DND-41 (cell line): Measurements from ENCODE around the gene SLC22A3.

Experiments used
- ATAC-seq: fragments of 200-7000 bp; cut with Tn5 transposase; 3 replicates; pipeline ENCODE4 v1.9.1; 2021; ENCODE audit warnings: low read depth; ENCODE audit not compliant: insufficient read depth
- DNase-seq: peaks from one replicate; pipeline ENCODE4 v3.0.0-alpha.2; 2020
- H2AFZ ChIP-seq: 2 replicates; pipeline ENCODE4 v1.6.0; 2012; ENCODE audit warnings: low read depth, low read length
- H3K27ac ChIP-seq: 2 replicates; pipeline ENCODE4 v1.5.1; 2012; ENCODE audit warnings: low read length, inconsistent platforms
- H3K27me3 ChIP-seq: fragments of 200-600 bp; sonication (generic); 2 replicates; pipeline ENCODE4 v1.6.0; 2012; ENCODE audit warnings: low read length, mild to moderate bottlenecking, inconsistent platforms; ENCODE audit not compliant: insufficient read depth, poor library complexity
- H3K36me3 ChIP-seq: 2 replicates; pipeline ENCODE4 v1.5.1; 2012; ENCODE audit warnings: low read length, inconsistent platforms; ENCODE audit not compliant: insufficient read depth
- H3K4me1 ChIP-seq: 2 replicates; pipeline ENCODE4 v1.5.1; 2012; ENCODE audit warnings: mild to moderate bottlenecking, low read length; ENCODE audit not compliant: insufficient read depth
- H3K4me2 ChIP-seq: 2 replicates; pipeline ENCODE4 v1.6.0; 2012; ENCODE audit warnings: mild to moderate bottlenecking, moderate library complexity, low read length, inconsistent platforms; ENCODE audit not compliant: insufficient read depth
- H3K4me3 ChIP-seq, 2 experiments: fragments of 200-600 bp in 1 of 2; shearing (Covaris generic) in 1 of 2; 2 replicates each; pipeline ENCODE4 v1.5.1; 2012 to 2016; ENCODE audit warnings: inconsistent platforms in 2 of 2, low read length in 2 of 2, mild to moderate bottlenecking in 2 of 2, low read depth in 1 of 2, moderate library complexity in 1 of 2
- H3K79me2 ChIP-seq: 2 replicates; pipeline ENCODE4 v1.6.0; 2012; ENCODE audit warnings: low read length, inconsistent platforms; ENCODE audit not compliant: insufficient read depth
- H3K9ac ChIP-seq: 2 replicates; pipeline ENCODE4 v1.6.0; 2012; ENCODE audit warnings: low read depth, mild to moderate bottlenecking, inconsistent platforms, low read length, moderate library complexity
- H3K9me3 ChIP-seq: 2 replicates; pipeline ENCODE4 v1.5.1; 2012; ENCODE audit warnings: low read length, moderate library complexity, mild to moderate bottlenecking, inconsistent platforms; ENCODE audit not compliant: insufficient read depth, severe bottlenecking
- H4K20me1 ChIP-seq: 2 replicates; pipeline ENCODE4 v1.6.0; 2012; ENCODE audit warnings: low read length; ENCODE audit not compliant: insufficient read depth
- EZH2 ChIP-seq: IDR thresholded peaks from 3 replicates; pipeline ENCODE4 v1.6.1; 2012; ENCODE audit warnings: borderline replicate concordance, low read depth, mild to moderate bottlenecking, moderate library complexity, low read length, inconsistent platforms; ENCODE audit not compliant: severe bottlenecking
- TF ChIP-seq, protein P1 (sequence below): IDR thresholded peaks from 2 replicates; pipeline ENCODE4 v1.5.1; 2012; ENCODE audit warnings: borderline replicate concordance, low read length, moderate library complexity, mild to moderate bottlenecking; ENCODE audit not compliant: poor library complexity, severe bottlenecking; ENCODE audit errors: extremely low read depth

The SLC22A3 gene

DNA sequence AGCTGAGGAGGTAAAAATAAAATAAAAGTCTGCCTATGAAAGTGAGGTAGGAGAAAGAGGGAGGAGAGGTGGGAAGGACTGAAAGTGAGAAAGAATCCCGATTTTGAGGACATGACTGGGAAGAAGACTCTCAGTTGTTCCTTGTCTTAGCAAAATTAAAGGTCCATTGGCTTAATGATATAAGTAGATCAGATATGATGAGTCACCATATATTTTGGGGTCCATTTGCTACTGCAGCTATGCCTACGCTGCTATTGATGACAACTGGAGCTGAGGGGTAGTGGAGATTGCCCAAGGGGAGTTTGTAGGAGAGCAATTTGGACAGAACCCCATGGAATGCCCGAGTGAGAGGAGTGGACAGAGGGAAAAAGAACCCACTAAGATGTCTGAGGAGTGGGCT, 15.1 kb upstream of the SLC22A3 start:
- Histone ChIP-seq H3K9ac (no peak overlapping the region), H4K20me1 (no peaks in the 10 kb centered on the region), H3K79me2 (no peaks in the 10 kb centered on the region)

DNA sequence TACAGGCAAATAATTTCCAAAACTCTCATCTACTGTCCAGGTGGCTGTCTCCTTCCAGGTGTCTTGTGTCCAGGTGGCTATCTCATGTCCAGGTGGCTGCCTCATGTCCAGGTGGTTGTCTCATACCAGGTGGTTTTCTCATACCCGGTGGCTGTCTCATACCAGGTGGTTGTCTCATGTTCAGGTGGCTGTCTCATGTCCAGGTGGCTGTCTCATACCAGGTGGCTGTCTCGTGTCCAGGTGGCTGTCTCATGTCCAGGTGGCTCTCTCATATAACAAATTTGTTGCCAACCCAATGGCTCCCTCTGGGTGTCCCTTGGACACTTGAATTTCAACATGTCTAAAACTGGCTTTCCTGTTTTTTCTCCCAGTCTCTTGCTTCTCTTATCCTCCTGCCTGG, 14.3 kb upstream of the SLC22A3 start:
- H3K36me3 ChIP-seq: no peaks in the 10 kb centered on the region
- no peak overlapping the region for H3K4me2 ChIP-seq
- no peak overlapping the region for H3K27ac ChIP-seq
- no peaks in the 10 kb centered on the region for H3K79me2 ChIP-seq
- peaks cover 12% of the 10 kb centered on the region for H3K27me3 ChIP-seq
- H3K9me3 ChIP-seq: no peaks in the 10 kb centered on the region
- DNase-seq: no peak
- no peak overlapping the region for H3K4me3 ChIP-seq
- H3K9ac ChIP-seq: no peak overlapping the region
- TF ChIP-seq, protein P1, sequence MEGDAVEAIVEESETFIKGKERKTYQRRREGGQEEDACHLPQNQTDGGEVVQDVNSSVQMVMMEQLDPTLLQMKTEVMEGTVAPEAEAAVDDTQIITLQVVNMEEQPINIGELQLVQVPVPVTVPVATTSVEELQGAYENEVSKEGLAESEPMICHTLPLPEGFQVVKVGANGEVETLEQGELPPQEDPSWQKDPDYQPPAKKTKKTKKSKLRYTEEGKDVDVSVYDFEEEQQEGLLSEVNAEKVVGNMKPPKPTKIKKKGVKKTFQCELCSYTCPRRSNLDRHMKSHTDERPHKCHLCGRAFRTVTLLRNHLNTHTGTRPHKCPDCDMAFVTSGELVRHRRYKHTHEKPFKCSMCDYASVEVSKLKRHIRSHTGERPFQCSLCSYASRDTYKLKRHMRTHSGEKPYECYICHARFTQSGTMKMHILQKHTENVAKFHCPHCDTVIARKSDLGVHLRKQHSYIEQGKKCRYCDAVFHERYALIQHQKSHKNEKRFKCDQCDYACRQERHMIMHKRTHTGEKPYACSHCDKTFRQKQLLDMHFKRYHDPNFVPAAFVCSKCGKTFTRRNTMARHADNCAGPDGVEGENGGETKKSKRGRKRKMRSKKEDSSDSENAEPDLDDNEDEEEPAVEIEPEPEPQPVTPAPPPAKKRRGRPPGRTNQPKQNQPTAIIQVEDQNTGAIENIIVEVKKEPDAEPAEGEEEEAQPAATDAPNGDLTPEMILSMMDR: no peak
- TF ChIP-seq EZH2: no peak
- H2AFZ ChIP-seq: no peak overlapping the region
- H4K20me1 ChIP-seq: no peaks in the 10 kb centered on the region
- no peak for ATAC-seq
- no peaks in the 10 kb centered on the region for H3K4me1 ChIP-seq

More for the DNA sequence above, 15.1 kb upstream of the SLC22A3 start:
- DNase-seq (no peak), ATAC-seq (no peak)
- TF ChIP-seq, protein P1: no peak
- no peak for TF ChIP-seq EZH2
- no peak overlapping the region for H3K27ac ChIP-seq
- no peaks in the 10 kb centered on the region for H3K36me3 ChIP-seq
- no peaks in the 10 kb centered on the region for H3K9me3 ChIP-seq
- H2AFZ ChIP-seq: no peak overlapping the region
- H3K4me2 ChIP-seq: no peak overlapping the region
- H3K4me1 ChIP-seq: no peaks in the 10 kb centered on the region
- peaks cover 12% of the 10 kb centered on the region for H3K27me3 ChIP-seq
- no peak overlapping the region for H3K4me3 ChIP-seq

DNA sequence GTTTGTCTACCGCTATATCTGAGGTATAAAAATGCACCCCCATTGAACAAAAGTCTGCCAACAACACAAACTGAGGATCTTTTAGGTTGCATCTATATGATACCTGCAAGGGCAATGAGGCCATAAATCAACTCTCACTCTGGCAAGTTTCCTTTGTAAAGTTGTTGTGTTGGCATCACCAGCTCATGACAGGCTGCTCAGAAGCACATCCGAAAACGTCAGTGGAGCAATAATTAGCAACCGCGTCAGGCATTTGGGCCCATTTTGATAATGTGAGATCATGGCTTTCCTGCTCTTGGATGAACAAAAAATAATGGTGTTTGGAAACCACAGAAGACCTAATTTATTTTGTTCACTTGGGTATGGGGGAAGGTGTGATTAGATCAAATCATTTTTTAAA, 12.0 kb upstream of the SLC22A3 start:
- Histone ChIP-seq H3K79me2 (no peaks in the 10 kb centered on the region), H3K4me2 (no peak overlapping the region), H3K27ac (no peak overlapping the region), H3K9ac (no peak overlapping the region), H4K20me1 (no peaks in the 10 kb centered on the region), H3K4me3 (no peak overlapping the region), H3K27me3 (peaks cover 5% of the 10 kb centered on the region), H3K4me1 (no peaks in the 10 kb centered on the region), H2AFZ (no peak overlapping the region), H3K36me3 (no peaks in the 10 kb centered on the region), H3K9me3 (no peaks in the 10 kb centered on the region)
- DNase-seq: no peak
- TF ChIP-seq, protein P1: no peak
- TF ChIP-seq EZH2: no peak
- no peak for ATAC-seq

DNA sequence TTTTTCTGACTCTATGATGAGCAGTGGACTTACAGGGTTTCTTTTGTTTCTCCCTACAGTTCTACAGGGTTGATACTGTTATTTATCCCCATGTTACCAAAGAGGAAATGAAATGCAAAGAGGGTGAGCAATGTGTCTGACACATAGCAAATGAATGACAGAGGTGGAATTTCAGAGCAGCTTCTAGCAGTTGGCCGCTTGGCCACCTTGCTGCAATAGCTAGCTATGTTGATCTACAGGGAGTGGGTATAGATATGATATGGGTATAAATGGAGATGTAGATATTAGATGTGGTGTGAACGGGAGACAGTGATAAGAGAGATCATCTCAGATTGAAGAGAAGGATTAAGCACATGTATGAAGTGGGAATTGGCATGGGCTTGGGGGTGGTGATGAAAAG, 10.9 kb upstream of the SLC22A3 start:
- H3K9ac ChIP-seq: no peak overlapping the region
- ATAC-seq (no peak), DNase-seq (no peak)
- H3K79me2 ChIP-seq: no peaks in the 10 kb centered on the region
- no peak overlapping the region for H3K4me3 ChIP-seq
- no peaks in the 10 kb centered on the region for H3K36me3 ChIP-seq
- H4K20me1 ChIP-seq: no peaks in the 10 kb centered on the region
- no peaks in the 10 kb centered on the region for H3K4me1 ChIP-seq
- H3K27me3 ChIP-seq: no peaks in the 10 kb centered on the region
- H2AFZ ChIP-seq: no peak overlapping the region
- no peaks in the 10 kb centered on the region for H3K9me3 ChIP-seq
- TF ChIP-seq, protein P1: no peak
- TF ChIP-seq EZH2: no peak
- no peak overlapping the region for H3K27ac ChIP-seq
- no peak overlapping the region for H3K4me2 ChIP-seq
